GM23248 (cell line): Measurements from ENCODE around the gene ADAMTSL5. TPM values are rescaled to one million over a fixed set of nuclear protein-coding genes. Genes with fewer than 3 reads are reported as not detected.

ENCODE experiments used
- DNase-seq: peaks from one replicate; pipeline ENCODE4 v3.0.0-alpha.2; 2015
- H2AFZ ChIP-seq: fragments of 200-600 bp; sonication (generic); 2 replicates; pipeline ENCODE4 v1.6.1; 2016; ENCODE audit warnings: antibody characterized with exemption
- H3F3A ChIP-seq: fragments of 200-600 bp; sonication (generic); 2 replicates; pipeline ENCODE4 v1.6.1; 2016; ENCODE audit warnings: mild to moderate bottlenecking, antibody characterized with exemption, mixed run types; ENCODE audit not compliant: insufficient read depth
- H3K27ac ChIP-seq: fragments of 200-600 bp; sonication (generic); 2 replicates; pipeline ENCODE4 v1.5.1; 2016; ENCODE audit warnings: mild to moderate bottlenecking
- H3K27me3 ChIP-seq: fragments of 200-600 bp; sonication (generic); replicated peaks from 2 replicates; pipeline ENCODE4 v1.6.1; 2016; ENCODE audit warnings: mild to moderate bottlenecking; ENCODE audit not compliant: insufficient read depth
- H3K36me3 ChIP-seq: fragments of 200-600 bp; sonication (generic); 2 replicates; pipeline ENCODE4 v1.6.1; 2016; ENCODE audit warnings: low read depth, mild to moderate bottlenecking
- H3K4me1 ChIP-seq: fragments of 200-600 bp; sonication (generic); 2 replicates; pipeline ENCODE4 v1.6.1; 2016; ENCODE audit warnings: mild to moderate bottlenecking; ENCODE audit not compliant: insufficient read depth
- H3K4me2 ChIP-seq: fragments of 200-600 bp; sonication (generic); one replicate; pipeline ENCODE4 v1.6.1; 2016; ENCODE audit warnings: mild to moderate bottlenecking; ENCODE audit not compliant: unreplicated experiment
- H3K4me3 ChIP-seq: fragments of 200-600 bp; sonication (generic); 2 replicates; pipeline ENCODE4 v1.5.1; 2016; ENCODE audit warnings: mild to moderate bottlenecking
- H3K79me2 ChIP-seq: fragments of 200-600 bp; sonication (generic); 2 replicates; pipeline ENCODE4 v1.6.1; 2016; ENCODE audit warnings: mild to moderate bottlenecking; ENCODE audit not compliant: insufficient read depth
- H3K9ac ChIP-seq: fragments of 200-600 bp; sonication (generic); 2 replicates; pipeline ENCODE4 v1.6.1; 2016; ENCODE audit warnings: mild to moderate bottlenecking
- H3K9me2 ChIP-seq: fragments of 200-600 bp; sonication (generic); 2 replicates; pipeline ENCODE4 v1.6.1; 2016; ENCODE audit warnings: mixed run types, mild to moderate bottlenecking, moderate library complexity; ENCODE audit not compliant: insufficient read depth
- H3K9me3 ChIP-seq: fragments of 200-600 bp; sonication (generic); one replicate; pipeline ENCODE4 v1.6.1; 2017; ENCODE audit warnings: low read depth
- H4K20me1 ChIP-seq: fragments of 200-600 bp; sonication (generic); 2 replicates; pipeline ENCODE4 v1.6.0; 2016; ENCODE audit not compliant: insufficient read depth
- EZH2 ChIP-seq: fragments of 200-600 bp; sonication (generic); IDR thresholded peaks from 2 replicates; pipeline ENCODE4 v1.6.1; 2018; ENCODE audit warnings: antibody characterized with exemption, mild to moderate bottlenecking; ENCODE audit not compliant: insufficient read depth, poor library complexity, severe bottlenecking
- EZH2phosphoT487 ChIP-seq: fragments of 200-600 bp; sonication (generic); IDR thresholded peaks from 2 replicates; pipeline ENCODE4 v1.6.1; 2018; ENCODE audit warnings: antibody characterized with exemption, moderate library complexity, mild to moderate bottlenecking, low read depth; ENCODE audit not compliant: insufficient read depth
- WGBS, 2 experiments: methylation state at CpG; one replicate each; pipeline ENCODE4 v1.1.6; 2015 to 2017; ENCODE audit warnings: low lambda C conversion rate in 2 of 2, low coverage in 1 of 2; ENCODE audit errors: missing lambda C conversion rate in 2 of 2; 5-methylcytosine and 5-hydroxymethylcytosine counted together
- in situ Hi-C: fragments of 300-500 bp; cut with MboI; formaldehyde crosslinking; loops from 2 replicates; pipeline ENCODE4 v1.15.0; 2020
- polyA plus RNA-seq: library from polyadenylated mRNA; unstranded; fragments of >200 nt; fragmentation: Nextera tagmentation; extraction: Ambion mirVana; gene quantifications from 2 replicates; pipeline ENCODE4 v1.2.1, GENCODE V29; 2016
- total RNA-seq: library from RNA; depleted of rRNA; stranded (reverse); fragments of >200 nt; shearing (Covaris generic); gene quantifications from 2 replicates; pipeline ENCODE4 v1.2.3, GENCODE V29; 2014

The ADAMTSL5 gene
- total and polyA plus RNA-seq, 2 experiments from 2014 or later: 19.3 to 31.7 TPM

GRCh38 chr19:1556390-1557070 is 43.7 kb upstream of the ADAMTSL5 start:
- no peaks in the 10 kb centered on the region for H3K9me3 ChIP-seq
- H3F3A ChIP-seq: no peaks in the 10 kb centered on the region
- no peak for DNase-seq
- TF ChIP-seq EZH2 (no peak), EZH2phosphoT487 (no peak)
- peaks cover 29% of the 10 kb centered on the region for H3K79me2 ChIP-seq
- no peaks in the 10 kb centered on the region for H3K27me3 ChIP-seq
- H3K36me3 ChIP-seq: no peaks in the 10 kb centered on the region
- H4K20me1 ChIP-seq: no peaks in the 10 kb centered on the region
- 97 to 98% methylated on average over 14 to 66 of the region's 66 CpGs for WGBS, 2 experiments
- H3K4me2 ChIP-seq: no peak overlapping the region
- H3K27ac ChIP-seq: no peak overlapping the region
- H2AFZ ChIP-seq: no peak overlapping the region
- in situ Hi-C loops: no loop called here
- no peak overlapping the region for H3K4me3 ChIP-seq
- H3K9ac ChIP-seq: no peak overlapping the region
- no peaks in the 10 kb centered on the region for H3K4me1 ChIP-seq
- H3K9me2 ChIP-seq: no peaks in the 10 kb centered on the region

- Histone ChIP-seq H3K4me1 (no peaks in the 10 kb centered on the region), H3K9ac (no peak overlapping the region), H3K4me3 (no peak overlapping the region), H3K27ac (no peak overlapping the region), H4K20me1 (no peaks in the 10 kb centered on the region), H2AFZ (no peak overlapping the region), H3K79me2 (peaks cover 21% of the 10 kb centered on the region), H3F3A (no peaks in the 10 kb centered on the region), H3K36me3 (no peaks in the 10 kb centered on the region), H3K27me3 (no peaks in the 10 kb centered on the region), H3K9me2 (no peaks in the 10 kb centered on the region), H3K9me3 (no peaks in the 10 kb centered on the region), H3K4me2 (no peak overlapping the region)
- no peak for DNase-seq
- no peak for TF ChIP-seq EZH2
- no peak for TF ChIP-seq EZH2phosphoT487
- 95 to 98% methylated on average over 48 to 120 of the region's 121 CpGs for WGBS, 2 experiments
- in situ Hi-C loops: no loop called here
Measured at GRCh38 chr19:1555487-1556389, 42.9 kb upstream of the ADAMTSL5 start.

GRCh38 chr19:1554968-1555367 is 42.1 kb upstream of the ADAMTSL5 start:
- TF ChIP-seq EZH2phosphoT487 (no peak), EZH2 (no peak)
- no peaks in the 10 kb centered on the region for H3K36me3 ChIP-seq
- no peak for DNase-seq
- in situ Hi-C loops: no loop called here
- H3F3A ChIP-seq: no peaks in the 10 kb centered on the region
- no peak overlapping the region for H3K4me2 ChIP-seq
- no peak overlapping the region for H3K9ac ChIP-seq
- no peaks in the 10 kb centered on the region for H4K20me1 ChIP-seq
- no peaks in the 10 kb centered on the region for H3K9me2 ChIP-seq
- no peak overlapping the region for H3K4me3 ChIP-seq
- no peaks in the 10 kb centered on the region for H3K4me1 ChIP-seq
- H2AFZ ChIP-seq: no peak overlapping the region
- H3K27me3 ChIP-seq: no peaks in the 10 kb centered on the region
- peaks cover 15% of the 10 kb centered on the region; the same call in 1 of the 2 replicates for H3K79me2 ChIP-seq
- no peaks in the 10 kb centered on the region for H3K9me3 ChIP-seq
- WGBS, 2 experiments: 95 to 97% methylated on average over 20 to 24 of the region's 24 CpGs
- no peak overlapping the region for H3K27ac ChIP-seq

GRCh38 chr19:1553415-1553814 is 40.6 kb upstream of the ADAMTSL5 start:
- in situ Hi-C loops: no loop called here
- Histone ChIP-seq H3K9me2 (no peaks in the 10 kb centered on the region), H3F3A (no peaks in the 10 kb centered on the region), H3K36me3 (no peaks in the 10 kb centered on the region), H4K20me1 (no peaks in the 10 kb centered on the region), H3K4me1 (no peaks in the 10 kb centered on the region), H3K27me3 (no peaks in the 10 kb centered on the region), H3K4me2 (no peak overlapping the region), H2AFZ (no peak overlapping the region), H3K27ac (no peak overlapping the region), H3K79me2 (peaks cover 5% of the 10 kb centered on the region; the same call in 1 of the 2 replicates), H3K9ac (no peak overlapping the region), H3K4me3 (no peak overlapping the region), H3K9me3 (no peaks in the 10 kb centered on the region)
- TF ChIP-seq EZH2: no peak
- TF ChIP-seq EZH2phosphoT487: no peak
- WGBS, 2 experiments: 72 to 73% methylated on average over 10 of the region's 10 CpGs
- no peak for DNase-seq
